ENCODE measurements around the gene DAD1.

- TF ChIP-seq, protein P1, sequence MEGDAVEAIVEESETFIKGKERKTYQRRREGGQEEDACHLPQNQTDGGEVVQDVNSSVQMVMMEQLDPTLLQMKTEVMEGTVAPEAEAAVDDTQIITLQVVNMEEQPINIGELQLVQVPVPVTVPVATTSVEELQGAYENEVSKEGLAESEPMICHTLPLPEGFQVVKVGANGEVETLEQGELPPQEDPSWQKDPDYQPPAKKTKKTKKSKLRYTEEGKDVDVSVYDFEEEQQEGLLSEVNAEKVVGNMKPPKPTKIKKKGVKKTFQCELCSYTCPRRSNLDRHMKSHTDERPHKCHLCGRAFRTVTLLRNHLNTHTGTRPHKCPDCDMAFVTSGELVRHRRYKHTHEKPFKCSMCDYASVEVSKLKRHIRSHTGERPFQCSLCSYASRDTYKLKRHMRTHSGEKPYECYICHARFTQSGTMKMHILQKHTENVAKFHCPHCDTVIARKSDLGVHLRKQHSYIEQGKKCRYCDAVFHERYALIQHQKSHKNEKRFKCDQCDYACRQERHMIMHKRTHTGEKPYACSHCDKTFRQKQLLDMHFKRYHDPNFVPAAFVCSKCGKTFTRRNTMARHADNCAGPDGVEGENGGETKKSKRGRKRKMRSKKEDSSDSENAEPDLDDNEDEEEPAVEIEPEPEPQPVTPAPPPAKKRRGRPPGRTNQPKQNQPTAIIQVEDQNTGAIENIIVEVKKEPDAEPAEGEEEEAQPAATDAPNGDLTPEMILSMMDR (IDR thresholded peaks at IDR 0.05) = no peak
- no peak for TF ChIP-seq POLR2A (IDR thresholded peaks at IDR 0.05)
Observed at GRCh38 chr14:22583994-22584393, 5.0 kb downstream of the DAD1 start.
